Neural crest cell (in vitro differentiated cells): Measurements from ENCODE around the gene COLEC11. TPM values are rescaled to one million over a fixed set of nuclear protein-coding genes. Genes with fewer than 3 reads are reported as not detected.

Experiments used
- DNase-seq: peaks from one replicate; pipeline ENCODE4 v3.0.0; 2021; ENCODE audit warnings: low read depth, mixed read lengths, low spot score
- H3K27ac Mint-ChIP-seq: one replicate; pipeline ENCODE4 v1.8.0; 2021; ENCODE audit warnings: mild to moderate bottlenecking, mixed read lengths; ENCODE audit not compliant: unreplicated experiment
- H3K27me3 Mint-ChIP-seq: 2 replicates; pipeline ENCODE4 v1.8.0; 2021; ENCODE audit warnings: low read depth, mild to moderate bottlenecking, mixed read lengths
- H3K36me3 Mint-ChIP-seq: 2 replicates; pipeline ENCODE4 v1.8.0; 2021; ENCODE audit warnings: low read depth, mild to moderate bottlenecking, mixed read lengths
- H3K4me1 Mint-ChIP-seq: 2 replicates; pipeline ENCODE4 v1.8.0; 2021; ENCODE audit warnings: mixed read lengths
- H3K4me3 Mint-ChIP-seq: one replicate; pipeline ENCODE4 v1.8.0; 2021; ENCODE audit warnings: mild to moderate bottlenecking, mixed read lengths
- H3K9me3 Mint-ChIP-seq: 2 replicates; pipeline ENCODE4 v1.8.0; 2021; ENCODE audit warnings: mixed read lengths
- total RNA-seq: library from RNA; stranded (reverse); gene quantifications from 2 replicates; pipeline ENCODE4 v1.2.1, GENCODE V29; 2021
- TF ChIP-seq, protein P1 (sequence below): fragments of 200-600 bp; sonication (generic); conservative IDR thresholded peaks from 2 replicates; pipeline ENCODE4 v1.5.0; 2021; ENCODE audit warnings: antibody characterized with exemption, mild to moderate bottlenecking

The COLEC11 gene
- total RNA-seq, 1 donor from 2014 or later = not detected

DNA sequence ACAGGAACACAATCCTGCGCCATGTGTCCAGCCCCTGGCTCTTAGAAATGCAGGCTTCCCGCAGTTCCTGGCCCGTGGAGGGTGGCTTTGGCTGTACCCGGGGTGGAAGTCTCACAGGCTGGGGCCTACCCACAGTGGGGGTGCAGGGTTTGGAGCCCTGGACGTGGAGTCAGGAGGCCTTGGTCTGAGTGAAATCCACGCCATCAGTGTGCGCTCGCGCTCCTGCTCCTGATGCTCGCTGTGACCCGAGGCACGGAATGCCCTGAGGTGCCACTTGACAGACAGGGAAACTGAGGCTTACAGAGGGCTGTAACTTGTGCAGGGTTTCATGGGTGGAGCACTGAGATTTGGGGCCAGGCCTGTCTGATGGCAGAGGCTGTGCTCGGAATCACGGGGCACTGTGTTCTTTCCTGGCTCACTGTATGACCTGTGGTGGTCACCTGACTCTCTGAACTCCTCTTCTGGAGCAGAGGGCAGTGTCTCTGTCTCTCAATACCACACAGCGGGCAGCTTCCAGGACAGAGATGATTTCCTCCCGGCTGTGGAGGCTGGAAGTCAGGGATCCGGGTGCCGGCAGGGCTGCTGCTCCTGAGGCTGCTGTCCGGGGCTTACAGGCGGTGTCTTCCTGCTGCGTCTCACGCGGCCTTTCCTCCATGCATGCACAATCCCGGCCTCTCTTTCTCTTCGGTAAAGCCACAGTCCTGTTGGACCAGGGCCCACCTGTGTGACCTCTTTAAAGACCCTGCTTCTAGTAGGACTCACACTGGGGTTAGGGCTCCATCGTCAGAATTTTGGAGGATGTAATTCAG is 37.1 kb downstream of the COLEC11 start:
- H3K4me1 Mint-ChIP-seq = no peaks in the 10 kb centered on the region
- DNase-seq = no peak

DNA sequence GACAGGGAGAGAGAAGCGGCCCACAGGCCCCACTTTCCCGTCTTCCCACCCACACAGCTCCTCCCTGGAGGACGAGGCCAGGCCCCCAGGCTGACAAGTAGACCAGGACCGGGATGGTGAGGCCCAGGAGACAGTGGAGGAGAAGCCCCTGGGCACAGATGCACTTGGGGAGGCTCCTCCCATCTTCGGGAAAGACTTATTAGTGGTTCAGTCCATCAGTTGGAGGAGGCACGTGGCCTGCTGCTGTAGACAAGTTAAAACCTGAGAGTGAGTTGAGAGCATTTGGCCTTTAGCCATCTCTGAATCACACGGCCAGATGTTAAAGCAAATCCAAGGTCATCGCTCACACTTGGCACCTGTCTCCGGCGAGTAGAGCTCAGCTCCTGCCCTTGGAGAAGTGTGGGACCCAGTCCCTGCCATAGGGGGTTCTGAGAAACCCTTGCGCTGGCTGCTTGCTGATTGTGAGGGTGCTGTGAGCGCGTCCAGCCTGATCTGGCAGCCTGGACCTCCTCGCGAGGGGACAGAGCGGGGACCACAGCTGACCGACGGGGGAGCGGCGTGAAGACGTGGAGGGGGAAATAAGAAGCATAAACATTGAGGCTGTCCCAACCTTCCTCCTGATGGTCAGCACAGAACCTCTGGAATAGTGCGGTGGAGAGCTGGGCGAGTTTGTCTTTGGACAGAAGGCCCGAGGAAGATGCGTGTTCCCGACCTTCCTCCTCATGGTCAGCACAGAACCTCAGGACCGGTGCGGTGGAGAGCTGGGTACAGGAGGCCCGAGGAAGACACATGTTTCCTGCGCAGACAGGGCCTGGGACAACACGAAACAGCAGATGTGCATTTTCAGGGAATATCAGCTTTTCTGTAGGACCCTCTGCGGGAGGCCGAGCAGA is 38.4 kb downstream of the COLEC11 start:
- DNase-seq = no peak
- Mint-ChIP-seq H3K4me1 (no peaks in the 10 kb centered on the region), H3K4me3 (no peak overlapping the region), H3K36me3 (no peaks in the 10 kb centered on the region), H3K27me3 (no peaks in the 10 kb centered on the region), H3K27ac (no peak overlapping the region), H3K9me3 (no peaks in the 10 kb centered on the region)
- TF ChIP-seq, protein P1, sequence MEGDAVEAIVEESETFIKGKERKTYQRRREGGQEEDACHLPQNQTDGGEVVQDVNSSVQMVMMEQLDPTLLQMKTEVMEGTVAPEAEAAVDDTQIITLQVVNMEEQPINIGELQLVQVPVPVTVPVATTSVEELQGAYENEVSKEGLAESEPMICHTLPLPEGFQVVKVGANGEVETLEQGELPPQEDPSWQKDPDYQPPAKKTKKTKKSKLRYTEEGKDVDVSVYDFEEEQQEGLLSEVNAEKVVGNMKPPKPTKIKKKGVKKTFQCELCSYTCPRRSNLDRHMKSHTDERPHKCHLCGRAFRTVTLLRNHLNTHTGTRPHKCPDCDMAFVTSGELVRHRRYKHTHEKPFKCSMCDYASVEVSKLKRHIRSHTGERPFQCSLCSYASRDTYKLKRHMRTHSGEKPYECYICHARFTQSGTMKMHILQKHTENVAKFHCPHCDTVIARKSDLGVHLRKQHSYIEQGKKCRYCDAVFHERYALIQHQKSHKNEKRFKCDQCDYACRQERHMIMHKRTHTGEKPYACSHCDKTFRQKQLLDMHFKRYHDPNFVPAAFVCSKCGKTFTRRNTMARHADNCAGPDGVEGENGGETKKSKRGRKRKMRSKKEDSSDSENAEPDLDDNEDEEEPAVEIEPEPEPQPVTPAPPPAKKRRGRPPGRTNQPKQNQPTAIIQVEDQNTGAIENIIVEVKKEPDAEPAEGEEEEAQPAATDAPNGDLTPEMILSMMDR = no peak

More for the DNA sequence above, 37.1 kb downstream of the COLEC11 start:
- H3K4me3 Mint-ChIP-seq = no peak overlapping the region
- H3K27ac Mint-ChIP-seq = no peak overlapping the region
- TF ChIP-seq, protein P1 = no peak
- no peaks in the 10 kb centered on the region for H3K36me3 Mint-ChIP-seq
- H3K9me3 Mint-ChIP-seq = peaks cover 3% of the 10 kb centered on the region
- no peaks in the 10 kb centered on the region for H3K27me3 Mint-ChIP-seq

DNA sequence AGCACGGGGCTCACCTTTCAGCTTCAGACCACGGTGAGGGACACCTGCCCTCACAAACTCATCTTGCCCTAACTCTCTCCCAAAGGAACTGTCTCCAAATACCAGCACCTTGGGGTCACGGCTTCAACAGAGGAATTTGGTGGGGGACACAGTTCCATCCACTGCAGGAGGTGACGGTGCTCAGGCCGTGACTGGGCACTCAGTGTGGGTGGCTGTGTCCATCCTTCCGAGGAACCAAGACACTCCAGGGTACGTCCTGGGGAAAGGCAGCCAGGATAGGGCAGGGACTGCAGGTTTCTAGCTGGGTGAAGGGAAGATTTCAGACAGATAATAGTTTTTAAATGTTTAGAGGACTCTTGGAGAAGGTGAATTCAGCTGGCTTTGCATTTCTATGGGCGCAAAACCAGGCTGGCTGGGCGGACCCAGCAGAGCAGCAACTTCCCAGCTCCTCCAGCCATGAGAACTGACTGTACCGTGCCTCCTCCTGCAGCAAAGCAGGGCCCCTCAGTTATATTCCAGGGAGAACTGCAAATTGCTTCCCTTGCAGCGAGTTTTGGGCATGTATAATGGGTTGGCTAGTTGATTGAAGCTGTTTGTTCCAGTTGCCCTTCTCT is 39.2 kb downstream of the COLEC11 start:
- Mint-ChIP-seq H3K4me1 (no peaks in the 10 kb centered on the region), H3K27ac (peak overlapping the region; percentile 78), H3K4me3 (no peak overlapping the region), H3K27me3 (no peaks in the 10 kb centered on the region), H3K36me3 (no peaks in the 10 kb centered on the region), H3K9me3 (no peaks in the 10 kb centered on the region)
- no peak for DNase-seq
- TF ChIP-seq, protein P1 = no peak

DNA sequence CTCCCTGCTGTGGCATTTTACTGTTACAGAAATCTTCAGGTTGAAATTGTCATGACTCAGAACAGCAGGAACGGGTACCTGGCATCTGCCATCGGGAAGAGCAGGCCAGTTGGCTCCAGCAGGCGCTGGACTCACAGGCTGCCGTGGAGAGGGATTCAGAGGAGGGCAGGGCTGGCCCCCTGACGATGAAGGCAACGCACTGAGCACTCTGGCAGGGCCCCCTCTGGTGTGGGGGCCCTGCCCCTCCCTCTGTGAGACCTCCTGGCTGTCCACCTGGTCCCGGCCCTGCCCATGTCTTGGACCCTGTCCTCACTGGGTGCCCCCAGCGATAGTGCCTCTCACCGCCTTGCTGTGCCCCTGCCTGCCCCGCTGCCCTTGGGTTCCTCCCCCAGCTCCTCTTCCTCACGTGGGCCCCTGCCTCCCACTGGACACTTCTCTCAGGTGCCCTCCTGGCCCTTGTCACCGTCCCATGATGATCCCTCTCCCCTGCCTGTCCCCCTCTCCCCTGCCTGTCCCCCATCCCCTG is 39.7 kb downstream of the COLEC11 start:
- TF ChIP-seq, protein P1 = no peak
- no peak for DNase-seq

More for the DNA sequence above, 39.7 kb downstream of the COLEC11 start:
- Mint-ChIP-seq H3K36me3 (no peaks in the 10 kb centered on the region), H3K27me3 (no peaks in the 10 kb centered on the region), H3K9me3 (no peaks in the 10 kb centered on the region), H3K4me1 (no peaks in the 10 kb centered on the region), H3K4me3 (no peak overlapping the region), H3K27ac (no peak overlapping the region)
